Neural progenitor cell (in vitro differentiated cells): ENCODE results near the gene LGALS4. TPM values are rescaled to one million over a fixed set of nuclear protein-coding genes. Genes with fewer than 3 reads are reported as not detected.

ENCODE experiments used
- DNase-seq: peaks from one replicate; pipeline ENCODE4 v3.0.0-alpha.2; 2016; ENCODE audit warnings: low spot score
- H2AFZ ChIP-seq: fragments of 200-600 bp; sonication (generic); replicated peaks from 2 replicates; pipeline ENCODE4 v1.6.1; 2016; ENCODE audit warnings: antibody characterized with exemption
- H3F3A ChIP-seq: fragments of 200-600 bp; sonication (generic); 2 replicates; pipeline ENCODE4 v1.6.1; 2016; ENCODE audit warnings: antibody characterized with exemption, low read depth
- H3K27ac ChIP-seq: fragments of 200-600 bp; sonication (generic); 2 replicates; pipeline ENCODE4 v1.5.1; 2016; ENCODE audit warnings: mild to moderate bottlenecking
- H3K27me3 ChIP-seq: fragments of 200-600 bp; sonication (generic); 2 replicates; pipeline ENCODE4 v1.6.1; 2016; ENCODE audit warnings: mild to moderate bottlenecking, moderate library complexity
- H3K36me3 ChIP-seq: fragments of 200-600 bp; sonication (generic); 2 replicates; pipeline ENCODE4 v1.5.1; 2016
- H3K4me1 ChIP-seq: fragments of 200-600 bp; sonication (generic); 2 replicates; pipeline ENCODE4 v1.6.1; 2016; ENCODE audit warnings: mixed run types
- H3K4me2 ChIP-seq: fragments of 200-600 bp; sonication (generic); 2 replicates; pipeline ENCODE4 v1.6.1; 2016
- H3K4me3 ChIP-seq: fragments of 200-600 bp; sonication (generic); 2 replicates; pipeline ENCODE4 v1.5.1; 2016
- H3K79me2 ChIP-seq: fragments of 200-600 bp; sonication (generic); 2 replicates; pipeline ENCODE4 v1.6.1; 2016; ENCODE audit warnings: low read depth
- H3K9ac ChIP-seq: fragments of 200-600 bp; sonication (generic); 2 replicates; pipeline ENCODE4 v1.6.1; 2016
- H3K9me3 ChIP-seq: fragments of 200-600 bp; sonication (generic); 2 replicates; pipeline ENCODE4 v1.5.1; 2016; ENCODE audit warnings: low read depth
- H4K20me1 ChIP-seq: fragments of 200-600 bp; sonication (generic); 2 replicates; pipeline ENCODE4 v1.6.1; 2016; ENCODE audit warnings: low read depth
- H3K27ac Mint-ChIP-seq: 3 replicates; pipeline ENCODE4 v1.8.0; 2021; ENCODE audit warnings: mixed read lengths
- H3K27me3 Mint-ChIP-seq: 2 replicates; pipeline ENCODE4 v1.8.0; 2022; ENCODE audit warnings: low read depth, mild to moderate bottlenecking, inconsistent platforms, moderate library complexity, mixed read lengths; ENCODE audit not compliant: insufficient read depth
- H3K36me3 Mint-ChIP-seq: 3 replicates; pipeline ENCODE4 v1.8.0; 2021; ENCODE audit warnings: mixed read lengths
- H3K4me1 Mint-ChIP-seq: 3 replicates; pipeline ENCODE4 v1.8.0; 2021; ENCODE audit warnings: mixed read lengths
- H3K4me3 Mint-ChIP-seq: 3 replicates; pipeline ENCODE4 v1.8.0; 2021; ENCODE audit warnings: mild to moderate bottlenecking, moderate library complexity, mixed read lengths
- H3K9me3 Mint-ChIP-seq: 3 replicates; pipeline ENCODE4 v1.8.0; 2020; ENCODE audit warnings: mixed read lengths
- CTCF ChIP-seq: fragments of 200-600 bp; sonication (generic); IDR thresholded peaks from 2 replicates; pipeline ENCODE4 v1.5.1; 2017; ENCODE audit warnings: antibody characterized with exemption, mild to moderate bottlenecking
- EZH2 ChIP-seq: fragments of 200-600 bp; sonication (generic); IDR thresholded peaks from 2 replicates; pipeline ENCODE4 v1.6.1; 2017; ENCODE audit warnings: antibody characterized with exemption, mild to moderate bottlenecking, moderate library complexity
- EZH2phosphoT487 ChIP-seq: fragments of 200-600 bp; sonication (generic); IDR thresholded peaks from 2 replicates; pipeline ENCODE4 v1.6.1; 2017; ENCODE audit warnings: antibody characterized with exemption
- total RNA-seq: library from RNA; depleted of rRNA; stranded (reverse); fragments of >200 nt; gene quantifications from 2 replicates; pipeline ENCODE4 v1.2.3, GENCODE V29; 2015; ENCODE audit warnings: low replicate concordance

Gene LGALS4
- total RNA-seq, 1 donor from 2014 or later: not detected

GRCh38 chr19:38842439-38843174 is 29.9 kb upstream of the LGALS4 start:
- Mint-ChIP-seq H3K36me3 (peaks cover 59% of the 10 kb centered on the region), H3K4me1 (peaks cover 6% of the 10 kb centered on the region), H3K27ac (no peak overlapping the region)

GRCh38 chr19:38841787-38842438 is 29.2 kb upstream of the LGALS4 start:
- no peak for DNase-seq
- Mint-ChIP-seq H3K4me3 (peak overlapping the region; percentile 16), H3K27me3 (no peaks in the 10 kb centered on the region), H3K27ac (no peak overlapping the region), H3K36me3 (peaks cover 61% of the 10 kb centered on the region), H3K9me3 (no peaks in the 10 kb centered on the region), H3K4me1 (peaks cover 5% of the 10 kb centered on the region)
- Histone ChIP-seq H3K9me3 (no peaks in the 10 kb centered on the region), H3K4me2 (no peak overlapping the region), H3F3A (peaks cover 96% of the 10 kb centered on the region), H3K27ac (no peak overlapping the region), H3K4me1 (no peaks in the 10 kb centered on the region), H2AFZ (no peak overlapping the region), H4K20me1 (peaks cover 83% of the 10 kb centered on the region), H3K36me3 (peaks cover 18% of the 10 kb centered on the region), H3K79me2 (peaks cover 64% of the 10 kb centered on the region), H3K9ac (no peak overlapping the region), H3K27me3 (no peaks in the 10 kb centered on the region), H3K4me3 (no peak overlapping the region)
- TF ChIP-seq CTCF (no peak), EZH2phosphoT487 (no peak), EZH2 (no peak)

More at GRCh38 chr19:38842439-38843174, 29.9 kb upstream of the LGALS4 start:
- H3K4me3 ChIP-seq: no peak overlapping the region
- no peaks in the 10 kb centered on the region for H3K9me3 Mint-ChIP-seq
- H3K4me1 ChIP-seq: peaks cover 3% of the 10 kb centered on the region
- peaks cover 96% of the 10 kb centered on the region for H3F3A ChIP-seq
- TF ChIP-seq CTCF (no peak), EZH2phosphoT487 (no peak), EZH2 (no peak)
- H3K27me3 ChIP-seq: no peaks in the 10 kb centered on the region
- H3K9ac ChIP-seq: no peak overlapping the region
- no peak overlapping the region for H2AFZ ChIP-seq
- peaks cover 90% of the 10 kb centered on the region for H4K20me1 ChIP-seq
- peaks cover 71% of the 10 kb centered on the region for H3K79me2 ChIP-seq
- no peaks in the 10 kb centered on the region for H3K27me3 Mint-ChIP-seq
- DNase-seq: no peak
- H3K27ac ChIP-seq: no peak overlapping the region
- peaks cover 22% of the 10 kb centered on the region for H3K36me3 ChIP-seq
- no peak overlapping the region for H3K4me2 ChIP-seq
- no peak overlapping the region for H3K4me3 Mint-ChIP-seq
- H3K9me3 ChIP-seq: no peaks in the 10 kb centered on the region

- peaks cover 4% of the 10 kb centered on the region for H3K4me1 Mint-ChIP-seq
- H3K4me3 Mint-ChIP-seq: no peak overlapping the region
- H3K27ac Mint-ChIP-seq: peak overlapping the region; percentile 54
- peaks cover 81% of the 10 kb centered on the region for H4K20me1 ChIP-seq
- peaks cover 58% of the 10 kb centered on the region for H3K79me2 ChIP-seq
- no peak overlapping the region for H3K4me3 ChIP-seq
- H3K9me3 ChIP-seq: no peaks in the 10 kb centered on the region
- no peak overlapping the region for H2AFZ ChIP-seq
- no peak overlapping the region for H3K9ac ChIP-seq
- H3K27me3 ChIP-seq: no peaks in the 10 kb centered on the region
- H3F3A ChIP-seq: peaks cover 97% of the 10 kb centered on the region
- H3K27ac ChIP-seq: peak overlapping the region; percentile 29
- H3K36me3 Mint-ChIP-seq: peaks cover 64% of the 10 kb centered on the region
- TF ChIP-seq EZH2 (no peak), CTCF (no peak), EZH2phosphoT487 (no peak)
- DNase-seq: no peak
- H3K27me3 Mint-ChIP-seq: peaks cover under 1% of the 10 kb centered on the region
- H3K9me3 Mint-ChIP-seq: no peaks in the 10 kb centered on the region
- H3K36me3 ChIP-seq: peaks cover 17% of the 10 kb centered on the region
- H3K4me1 ChIP-seq: no peaks in the 10 kb centered on the region
- no peak overlapping the region for H3K4me2 ChIP-seq
These were observed 28.5 kb upstream of the LGALS4 start for GRCh38 chr19:38841180-38841766.
